Measurements from ENCODE around the gene SOHLH1.

Gene SOHLH1

DNA sequence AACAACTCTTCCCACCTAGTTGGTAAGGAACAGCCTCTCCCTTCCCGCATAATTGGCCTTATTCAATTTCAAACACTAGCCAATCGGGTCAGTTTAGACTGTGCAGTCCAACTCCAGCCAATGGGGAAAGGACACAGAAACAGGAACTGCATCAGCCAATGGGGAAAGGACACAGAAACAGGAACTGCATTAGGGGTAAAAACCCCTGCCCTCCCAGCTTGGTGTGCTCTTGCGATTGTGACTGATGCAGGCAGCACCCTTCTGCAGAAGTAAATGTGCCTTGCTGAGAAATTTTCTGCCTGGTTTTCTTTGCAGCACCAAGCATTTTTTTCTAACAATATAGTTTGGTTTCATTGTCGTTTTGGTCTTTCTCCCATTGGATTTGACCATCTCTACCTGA, 51.4 kb downstream of the SOHLH1 start:
- no peak overlapping the region for H3K27ac ChIP-seq (ENCODE audit: low read depth, low read length)
- H3K79me2 ChIP-seq (ENCODE audit: control insufficient read depth, low read length): no peaks in the 10 kb centered on the region
- no peak overlapping the region for H3K4me3 ChIP-seq (ENCODE audit: low read length)
- H3K27me3 ChIP-seq (ENCODE audit: control insufficient read depth, low read length): no peaks in the 10 kb centered on the region
- H4K20me1 ChIP-seq (ENCODE audit: control insufficient read depth, insufficient read depth, low read depth, low read length): no peaks in the 10 kb centered on the region
- no peak for TF ChIP-seq EZH2phosphoT487 (IDR thresholded peaks at IDR 0.05; ENCODE audit: borderline replicate concordance, low read length)
- no peak for TF ChIP-seq CTCF (IDR thresholded peaks at IDR 0.05; ENCODE audit: low read depth, low read length, poor library complexity, severe bottlenecking)
- no peaks in the 10 kb centered on the region for H3K4me1 ChIP-seq (ENCODE audit: control insufficient read depth, low read length)
- no peaks in the 10 kb centered on the region for H3K9me2 ChIP-seq (replicated peaks; ENCODE audit: control insufficient read depth, low read length)
- no peak overlapping the region for H3K4me2 ChIP-seq (ENCODE audit: low read length)
- H3F3A ChIP-seq (ENCODE audit: control insufficient read depth, insufficient read depth): no peaks in the 10 kb centered on the region
- H3K9me3 ChIP-seq (ENCODE audit: control insufficient read depth, insufficient read depth, low read length): peaks cover 30% of the 10 kb centered on the region
- H3K36me3 ChIP-seq (ENCODE audit: control insufficient read depth, low read length): no peaks in the 10 kb centered on the region

DNA sequence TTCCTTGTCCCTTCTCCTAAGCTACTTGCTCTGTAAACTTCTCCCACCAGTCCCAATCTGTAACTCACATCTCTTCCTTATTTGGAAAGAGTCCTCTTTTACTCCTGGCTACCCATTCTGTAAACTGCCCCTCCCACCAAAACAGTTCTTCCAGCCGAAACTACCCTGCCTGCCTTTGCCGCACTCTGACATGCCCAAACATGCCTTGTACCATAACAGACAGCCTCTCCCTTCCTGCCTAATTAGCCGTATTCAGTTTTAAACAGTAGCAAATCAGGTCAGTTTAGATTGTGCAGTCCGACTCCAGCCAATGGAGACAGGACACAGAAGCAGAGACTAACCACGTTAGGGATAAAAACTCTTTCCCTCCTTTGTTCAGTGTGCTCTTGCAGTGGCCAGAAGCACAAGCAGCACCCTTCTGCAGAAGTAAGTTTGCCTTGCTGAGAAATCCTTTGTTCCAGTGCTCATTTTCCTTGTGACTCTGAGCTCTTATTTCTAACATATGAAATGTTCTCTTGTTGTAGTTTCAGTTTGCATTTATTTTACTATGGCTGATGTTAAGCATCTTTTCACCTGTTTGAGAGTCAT, 54.6 kb downstream of the SOHLH1 start:
- H3K36me3 ChIP-seq (ENCODE audit: control insufficient read depth, low read length): no peaks in the 10 kb centered on the region
- no peaks in the 10 kb centered on the region for H3K4me1 ChIP-seq (ENCODE audit: control insufficient read depth, low read length)
- no peaks in the 10 kb centered on the region for H3F3A ChIP-seq (ENCODE audit: control insufficient read depth, insufficient read depth)
- H3K9me2 ChIP-seq (replicated peaks; ENCODE audit: control insufficient read depth, low read length): no peaks in the 10 kb centered on the region
- no peak for TF ChIP-seq EZH2phosphoT487 (IDR thresholded peaks at IDR 0.05; ENCODE audit: borderline replicate concordance, low read length)
- TF ChIP-seq CTCF (IDR thresholded peaks at IDR 0.05; ENCODE audit: low read depth, low read length, poor library complexity, severe bottlenecking): no peak
- no peak overlapping the region for H3K4me2 ChIP-seq (ENCODE audit: low read length)
- H3K4me3 ChIP-seq (ENCODE audit: low read length): no peak overlapping the region
- H3K9me3 ChIP-seq (ENCODE audit: control insufficient read depth, insufficient read depth, low read length): peaks cover 26% of the 10 kb centered on the region
- no peaks in the 10 kb centered on the region for H3K79me2 ChIP-seq (ENCODE audit: control insufficient read depth, low read length)
- no peaks in the 10 kb centered on the region for H3K27me3 ChIP-seq (ENCODE audit: control insufficient read depth, low read length)
- H3K27ac ChIP-seq (ENCODE audit: low read depth, low read length): no peak overlapping the region
- no peaks in the 10 kb centered on the region for H4K20me1 ChIP-seq (ENCODE audit: control insufficient read depth, insufficient read depth, low read depth, low read length)

Data from DOHH2 (cell line).